Measurements from ENCODE around the gene MYBBP1A.
"Not testable (repeated sequence)": the region's sequence is repeated elsewhere in the genome, so short reads cannot be mapped to it uniquely, and the experiment has no call there.

Gene MYBBP1A, protein sequence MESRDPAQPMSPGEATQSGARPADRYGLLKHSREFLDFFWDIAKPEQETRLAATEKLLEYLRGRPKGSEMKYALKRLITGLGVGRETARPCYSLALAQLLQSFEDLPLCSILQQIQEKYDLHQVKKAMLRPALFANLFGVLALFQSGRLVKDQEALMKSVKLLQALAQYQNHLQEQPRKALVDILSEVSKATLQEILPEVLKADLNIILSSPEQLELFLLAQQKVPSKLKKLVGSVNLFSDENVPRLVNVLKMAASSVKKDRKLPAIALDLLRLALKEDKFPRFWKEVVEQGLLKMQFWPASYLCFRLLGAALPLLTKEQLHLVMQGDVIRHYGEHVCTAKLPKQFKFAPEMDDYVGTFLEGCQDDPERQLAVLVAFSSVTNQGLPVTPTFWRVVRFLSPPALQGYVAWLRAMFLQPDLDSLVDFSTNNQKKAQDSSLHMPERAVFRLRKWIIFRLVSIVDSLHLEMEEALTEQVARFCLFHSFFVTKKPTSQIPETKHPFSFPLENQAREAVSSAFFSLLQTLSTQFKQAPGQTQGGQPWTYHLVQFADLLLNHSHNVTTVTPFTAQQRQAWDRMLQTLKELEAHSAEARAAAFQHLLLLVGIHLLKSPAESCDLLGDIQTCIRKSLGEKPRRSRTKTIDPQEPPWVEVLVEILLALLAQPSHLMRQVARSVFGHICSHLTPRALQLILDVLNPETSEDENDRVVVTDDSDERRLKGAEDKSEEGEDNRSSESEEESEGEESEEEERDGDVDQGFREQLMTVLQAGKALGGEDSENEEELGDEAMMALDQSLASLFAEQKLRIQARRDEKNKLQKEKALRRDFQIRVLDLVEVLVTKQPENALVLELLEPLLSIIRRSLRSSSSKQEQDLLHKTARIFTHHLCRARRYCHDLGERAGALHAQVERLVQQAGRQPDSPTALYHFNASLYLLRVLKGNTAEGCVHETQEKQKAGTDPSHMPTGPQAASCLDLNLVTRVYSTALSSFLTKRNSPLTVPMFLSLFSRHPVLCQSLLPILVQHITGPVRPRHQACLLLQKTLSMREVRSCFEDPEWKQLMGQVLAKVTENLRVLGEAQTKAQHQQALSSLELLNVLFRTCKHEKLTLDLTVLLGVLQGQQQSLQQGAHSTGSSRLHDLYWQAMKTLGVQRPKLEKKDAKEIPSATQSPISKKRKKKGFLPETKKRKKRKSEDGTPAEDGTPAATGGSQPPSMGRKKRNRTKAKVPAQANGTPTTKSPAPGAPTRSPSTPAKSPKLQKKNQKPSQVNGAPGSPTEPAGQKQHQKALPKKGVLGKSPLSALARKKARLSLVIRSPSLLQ (N-terminal part only)

GRCh38 chr17:4554997-4555799, at the start of gene MYBBP1A:
Gene MYBBP1A (minus strand): TSS chr17:4555384. CDS start chr17:4555324, 60 bp downstream.
- DNase-seq (ENCODE audit: low spot score) = peak; percentile 94

DNA sequence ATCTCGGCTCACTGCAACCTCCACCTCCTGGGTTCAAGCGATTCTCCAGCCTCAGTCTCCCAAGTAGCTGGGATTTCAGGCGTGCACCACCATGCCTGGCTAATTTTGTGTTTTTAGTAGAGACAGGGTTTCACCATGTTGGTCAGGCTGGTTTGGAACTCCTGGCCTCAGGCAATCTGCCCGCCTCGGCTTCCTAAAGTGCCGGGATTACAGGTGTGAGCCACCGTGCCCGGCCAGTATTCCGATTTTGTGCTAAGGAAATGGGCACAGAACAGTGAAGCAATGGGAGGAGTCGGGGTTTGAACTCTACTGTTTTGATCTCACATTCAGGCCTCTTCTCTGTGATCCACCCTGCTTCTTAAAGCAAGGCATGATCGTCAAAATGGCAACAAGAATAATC, 49.6 kb upstream of the MYBBP1A start:
- DNase-seq (ENCODE audit: low spot score) = not testable (repeated sequence)

DNA sequence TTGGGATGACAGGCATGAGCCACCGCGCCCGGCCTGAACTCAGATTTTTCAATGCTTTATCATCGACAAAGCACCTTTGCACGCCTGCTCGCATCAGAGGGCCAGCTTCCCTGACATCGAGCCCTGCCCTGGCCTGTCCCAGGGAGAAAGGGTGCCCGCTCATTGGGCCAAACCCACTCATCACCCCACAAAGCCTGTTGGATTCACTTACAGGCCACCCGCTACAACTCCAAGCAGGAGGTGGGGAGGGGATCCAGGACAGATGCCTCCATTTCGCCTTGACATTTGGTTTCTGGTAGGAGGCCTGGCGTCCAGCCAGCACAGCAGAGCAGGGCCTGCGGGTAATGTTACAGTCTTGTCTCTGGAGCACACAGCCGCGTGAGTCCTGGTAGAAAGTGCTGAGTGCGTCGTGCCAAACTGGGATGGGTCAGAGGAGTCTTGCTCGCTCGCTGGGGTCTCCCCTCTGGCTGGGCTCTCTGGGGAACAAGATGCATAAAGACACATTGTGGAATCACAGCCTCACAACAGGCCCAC, 49.0 kb upstream of the MYBBP1A start:
- DNase-seq (ENCODE audit: low spot score) = no peak

DNA sequence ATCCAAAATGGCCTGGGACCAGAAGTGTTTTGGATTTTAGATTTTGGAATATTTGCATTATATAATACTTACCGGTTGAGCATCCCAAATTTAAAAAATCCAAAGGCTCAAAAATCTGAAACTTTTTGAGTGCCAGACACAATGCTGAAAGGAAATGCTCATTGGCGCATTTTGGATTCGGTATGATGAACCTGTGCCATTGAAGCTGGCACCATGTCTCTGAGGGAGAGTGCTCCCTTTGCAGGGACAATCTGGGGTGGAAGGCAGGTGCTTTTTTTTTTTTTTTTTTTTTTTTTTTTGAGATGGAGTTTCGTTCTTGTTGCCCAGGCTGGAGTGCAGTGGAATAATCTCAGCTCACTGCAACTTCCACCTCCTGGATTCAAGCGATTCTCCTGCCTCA, 46.9 kb upstream of the MYBBP1A start:
- no peak for DNase-seq (ENCODE audit: low spot score)

DNA sequence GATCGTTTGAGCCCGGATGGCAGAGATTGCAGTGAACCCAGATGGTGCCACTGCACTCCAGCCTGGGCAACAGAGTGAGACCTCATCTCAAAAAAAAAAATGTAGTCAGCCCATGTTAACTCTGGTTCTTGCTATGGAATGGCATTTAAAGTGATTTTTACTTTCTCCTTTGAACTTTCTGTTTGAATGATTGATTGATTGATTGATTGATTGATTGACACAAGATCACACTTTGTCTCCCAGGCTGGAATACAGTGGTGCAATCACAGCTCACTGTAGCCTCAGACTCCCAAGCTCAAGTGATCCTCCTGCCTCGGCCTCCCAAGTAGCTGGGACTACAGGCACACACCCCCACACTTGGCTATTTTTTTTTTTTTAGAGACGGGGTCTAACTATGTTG, 46.1 kb upstream of the MYBBP1A start:
- DNase-seq (ENCODE audit: low spot score) = no peak

DNA sequence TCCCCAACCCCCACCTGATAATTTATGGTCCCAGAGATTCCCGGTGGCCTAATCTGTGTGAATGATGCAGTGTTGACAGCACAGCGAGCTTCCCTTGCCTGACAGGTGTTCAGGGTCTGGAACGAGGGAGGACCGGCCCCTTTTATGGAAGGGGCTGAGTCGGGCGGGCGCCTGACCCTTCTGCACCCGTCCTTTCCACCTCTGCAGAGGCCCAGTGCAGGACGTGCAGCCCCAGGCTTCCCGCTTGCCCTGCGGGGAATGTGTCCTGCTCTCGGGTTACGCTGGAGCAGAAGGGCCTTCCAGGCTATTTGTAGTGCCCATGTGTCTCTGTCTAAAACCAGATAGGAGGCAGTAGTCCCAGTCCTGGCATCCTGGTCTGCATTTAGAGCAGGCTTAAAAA, 45.4 kb upstream of the MYBBP1A start:
- no peak for DNase-seq (ENCODE audit: low spot score)

- DNase-seq (ENCODE audit: low spot score) = no peak
Observed at GRCh38 chr17:4599505-4600281, 44.5 kb upstream of the MYBBP1A start.

DNA sequence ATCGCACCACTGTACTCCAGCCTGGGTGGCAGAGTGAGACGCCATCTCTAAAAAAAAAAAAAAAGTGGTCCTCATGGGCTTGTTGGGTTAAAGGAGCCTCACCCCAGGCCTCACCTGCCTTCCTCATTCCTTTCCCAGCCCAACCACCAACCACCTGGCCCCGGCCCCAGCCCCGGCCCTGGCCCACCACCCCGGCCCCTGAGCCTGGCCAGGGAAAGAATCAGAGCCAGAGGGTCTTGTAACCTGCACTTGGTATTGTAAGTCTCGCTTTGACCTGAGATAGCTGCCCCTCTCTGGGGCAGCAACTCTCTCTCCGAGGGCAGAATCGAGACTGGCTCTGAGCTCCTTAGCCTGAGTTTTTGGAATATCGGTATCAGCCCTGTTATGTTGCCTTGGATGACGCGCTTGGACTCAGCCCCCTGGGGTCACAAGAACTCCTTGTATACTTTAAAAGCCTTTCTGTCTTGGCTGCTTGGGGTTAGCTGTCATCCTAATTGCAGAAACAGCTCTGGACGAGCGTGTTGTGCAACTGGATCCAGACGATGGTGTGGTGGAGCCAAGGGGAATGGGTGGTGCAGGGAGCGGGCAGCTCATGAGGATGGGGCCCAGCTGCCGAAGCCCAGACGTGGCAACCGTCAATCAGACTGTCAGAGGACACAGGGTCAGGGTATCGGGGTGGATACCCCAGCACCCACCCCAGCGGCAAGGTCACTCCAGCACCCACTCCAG, 43.8 kb upstream of the MYBBP1A start:
- no peak for DNase-seq (ENCODE audit: low spot score)

DNA sequence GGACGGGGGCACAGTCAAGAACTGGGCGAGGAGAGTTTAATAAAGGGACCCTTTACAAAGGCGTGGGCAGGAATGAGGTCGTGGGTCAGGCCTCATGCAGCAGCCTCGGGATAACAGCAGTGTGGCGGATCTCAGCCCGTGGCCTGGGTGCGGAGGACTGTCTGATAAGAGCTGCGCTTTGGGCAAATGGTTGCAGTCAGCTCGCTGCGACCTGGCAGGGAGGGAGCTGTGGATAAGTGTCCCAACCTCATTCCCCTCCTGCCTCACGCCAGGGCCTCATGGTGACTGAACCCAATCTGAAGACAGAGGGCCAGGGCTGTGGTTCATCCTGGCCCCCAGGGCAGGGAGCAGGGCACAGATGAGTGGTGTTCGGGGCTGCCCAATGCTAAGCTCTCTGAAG, 42.8 kb upstream of the MYBBP1A start:
- DNase-seq (ENCODE audit: low spot score) = no peak

DNA sequence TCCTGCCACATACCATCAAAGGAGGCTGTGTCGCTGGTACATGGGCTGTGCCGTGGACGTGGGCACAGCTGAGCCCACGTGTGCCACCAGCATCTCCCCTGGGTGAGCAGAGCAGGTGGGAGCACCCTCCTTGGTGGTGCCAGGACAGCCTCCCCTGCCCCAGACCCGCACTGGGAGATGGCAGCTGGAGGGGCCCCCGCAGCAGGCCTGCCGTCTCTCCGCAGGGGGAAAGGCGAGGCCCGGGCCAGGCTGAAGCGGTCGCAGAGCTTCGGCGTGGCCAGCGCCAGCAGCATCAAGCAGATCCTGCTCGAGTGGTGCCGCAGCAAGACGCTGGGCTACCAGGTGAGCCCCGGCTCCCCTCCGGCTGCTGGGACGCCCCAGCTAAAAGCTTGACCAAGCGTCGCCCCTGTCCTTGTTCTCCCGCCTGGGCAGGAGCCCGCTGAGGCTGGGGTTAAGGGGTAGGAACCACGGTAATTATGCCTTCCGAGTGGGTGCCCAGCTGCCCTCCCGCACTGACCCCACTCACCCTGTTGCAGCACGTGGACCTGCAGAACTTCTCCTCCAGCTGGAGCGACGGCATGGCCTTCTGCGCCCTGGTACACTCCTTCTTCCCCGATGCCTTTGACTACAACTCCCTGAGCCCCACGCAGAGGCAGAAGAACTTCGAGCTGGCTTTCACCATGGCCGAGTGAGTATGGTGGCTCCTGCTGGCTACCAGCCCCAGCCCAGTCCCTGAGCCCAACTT, 41.6 kb upstream of the MYBBP1A start:
- DNase-seq (ENCODE audit: low spot score) = no peak

DNA sequence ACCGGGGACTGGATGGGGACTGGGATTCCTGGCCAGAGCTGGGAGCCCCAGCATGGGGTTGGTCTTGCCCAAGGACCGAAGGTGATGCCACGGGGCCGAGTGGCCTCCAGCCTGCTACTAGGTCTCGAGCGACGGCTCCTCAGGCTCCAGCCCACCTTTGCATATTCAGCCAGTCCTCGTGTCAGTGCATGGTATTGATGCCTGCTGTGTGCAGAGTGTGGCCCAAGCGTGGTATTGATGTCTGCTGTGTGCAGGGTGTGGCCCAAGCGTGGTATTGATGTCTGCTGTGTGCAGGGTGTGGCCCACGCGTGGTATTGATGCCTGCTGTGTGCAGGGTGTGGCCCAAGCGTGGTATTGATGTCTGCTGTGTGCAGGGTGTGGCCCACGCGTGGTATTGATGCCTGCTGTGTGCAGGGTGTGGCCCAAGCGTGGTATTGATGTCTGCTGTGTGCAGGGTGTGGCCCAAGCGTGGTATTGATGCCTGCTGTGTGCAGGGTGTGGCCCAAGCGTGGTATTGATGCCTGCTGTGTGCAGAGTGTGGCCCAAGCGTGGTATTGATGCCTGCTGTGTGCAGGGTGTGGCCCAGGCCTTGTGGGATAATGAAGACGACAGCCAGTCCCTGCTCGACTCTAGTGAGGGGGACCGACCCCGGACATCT, 40.6 kb upstream of the MYBBP1A start:
- DNase-seq (ENCODE audit: low spot score) = not testable (repeated sequence)

GRCh38 chr17:4594931-4595684, 39.9 kb upstream of the MYBBP1A start:
- peak; percentile 12 for DNase-seq (ENCODE audit: low spot score)

GRCh38 chr17:4594406-4594805, 39.2 kb upstream of the MYBBP1A start:
- no peak for DNase-seq (ENCODE audit: low spot score)

DNA sequence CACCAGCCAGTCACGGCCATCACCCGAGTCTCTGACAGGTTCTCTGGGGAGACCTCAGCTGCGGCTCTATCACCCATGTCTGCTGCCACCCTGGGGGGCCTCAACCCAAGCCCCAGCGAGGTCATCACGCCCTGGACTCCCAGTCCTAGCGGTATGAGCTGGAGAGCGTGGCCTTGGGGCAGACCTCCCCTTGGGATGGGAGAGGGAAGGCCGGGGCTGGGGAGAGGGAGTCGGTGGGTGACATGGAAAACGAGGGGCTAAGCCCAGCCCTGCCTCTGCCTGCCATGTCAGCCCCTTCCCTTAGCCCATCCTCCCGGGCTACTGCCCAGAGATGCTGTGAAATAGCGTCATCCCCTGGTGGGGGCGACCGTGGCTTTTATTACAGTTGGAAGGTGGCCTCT, 37.8 kb upstream of the MYBBP1A start:
- no peak for DNase-seq (ENCODE audit: low spot score)

- no peak for DNase-seq (ENCODE audit: low spot score)
Observed at GRCh38 chr17:4592240-4593005, 37.2 kb upstream of the MYBBP1A start.

DNA sequence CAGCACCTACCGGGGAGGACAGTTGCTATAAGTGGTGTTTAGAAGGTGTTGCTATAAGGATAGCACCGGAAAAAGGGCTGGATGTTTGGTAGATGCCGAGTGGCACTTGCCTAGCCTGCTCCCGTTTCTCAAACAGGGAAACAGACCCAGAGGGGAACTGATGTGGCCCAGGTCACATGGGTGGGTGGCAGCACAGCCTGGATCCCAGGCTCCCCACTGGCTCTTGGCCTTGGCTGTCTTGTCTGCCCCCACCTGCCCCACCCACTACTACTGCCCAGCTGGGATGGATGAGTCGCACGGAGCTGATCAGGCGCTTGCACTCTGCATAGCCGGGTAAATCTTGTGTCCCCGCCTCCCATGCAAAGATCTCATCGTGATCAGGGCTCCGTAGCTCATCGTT, 36.3 kb upstream of the MYBBP1A start:
- no peak for DNase-seq (ENCODE audit: low spot score)

DNA sequence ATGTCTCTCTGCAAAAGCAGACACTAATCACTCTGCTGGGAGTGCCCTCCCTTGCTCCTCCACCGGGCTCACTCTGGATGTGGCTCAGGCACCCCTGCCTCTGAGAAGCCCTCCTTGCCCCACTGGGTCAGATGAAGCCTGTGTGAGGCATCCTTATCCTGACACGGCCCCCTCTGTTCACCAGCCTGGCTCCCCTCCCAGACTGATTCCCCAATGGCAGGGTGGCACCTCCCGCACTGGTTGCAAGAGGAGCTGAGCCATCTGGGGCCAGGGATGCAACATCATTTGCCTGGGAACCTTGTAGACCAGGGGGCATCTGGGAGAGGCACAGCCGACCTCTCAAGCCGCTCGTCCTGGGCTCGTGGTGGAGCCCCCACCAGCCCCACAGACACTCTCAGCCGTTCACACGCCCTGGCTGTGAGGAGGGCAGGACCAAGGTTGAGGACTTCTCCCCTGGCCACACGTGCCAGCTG, 35.8 kb upstream of the MYBBP1A start:
- no peak for DNase-seq (ENCODE audit: low spot score)
